ENCODE measurements around the gene LPAR3.
A peak's percentile ranks its signal among the peaks of the same experiment; 100 is the strongest.

LPAR3 gene

DNA sequence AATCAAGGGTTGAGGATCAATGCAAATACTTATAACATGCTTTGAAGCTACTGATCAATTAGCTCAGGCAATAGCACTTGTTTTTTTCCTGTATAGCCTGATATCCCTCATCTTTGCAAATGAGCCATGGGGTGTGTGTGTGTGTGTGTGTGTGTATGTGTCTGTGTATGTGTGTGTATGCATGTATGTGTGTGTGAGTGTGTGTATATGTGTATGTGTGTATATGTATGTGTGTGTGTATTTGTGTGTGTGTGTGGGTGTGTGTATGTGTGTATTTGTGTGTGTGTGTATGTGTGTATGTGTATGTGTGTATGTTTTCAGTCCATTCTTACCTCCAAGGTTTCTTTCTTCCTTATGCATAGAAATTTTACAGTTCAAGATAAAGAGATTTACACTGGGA lies 124.4 kb downstream of the LPAR3 start:
- H3K79me1 ChIP-seq (ENCODE audit: low read length), result no peaks in the 10 kb centered on the region
- no peak overlapping the region for H2BK120ac ChIP-seq (ENCODE audit: low read depth, low read length)
- no peak for DNase-seq
- no peaks in the 10 kb centered on the region for H3K79me2 ChIP-seq (ENCODE audit: control insufficient read depth, insufficient read depth, low read length)
- no peak overlapping the region for H3K4me3 ChIP-seq (ENCODE audit: low read length)
- H4K5ac ChIP-seq (ENCODE audit: low read length), result no peak overlapping the region
- H2BK15ac ChIP-seq (replicated peaks; ENCODE audit: low read depth), result no peak overlapping the region
- no peak overlapping the region for H3K4ac ChIP-seq (ENCODE audit: low read depth, low read length)
- H3K4me1 ChIP-seq (ENCODE audit: control insufficient read depth, low read depth, low read length), result peaks cover 7% of the 10 kb centered on the region
- no peak overlapping the region for H2AK5ac ChIP-seq (ENCODE audit: low read length)
- H3K36me3 ChIP-seq (ENCODE audit: control insufficient read depth, insufficient read depth, low read length), result no peaks in the 10 kb centered on the region
- no peak overlapping the region for H3K18ac ChIP-seq (ENCODE audit: low read length)
- H2BK5ac ChIP-seq (ENCODE audit: low read length), result no peak overlapping the region
- no peaks in the 10 kb centered on the region for H3K27me3 ChIP-seq (ENCODE audit: insufficient read depth, low read length, poor library complexity)
- no peak overlapping the region for H4K8ac ChIP-seq (ENCODE audit: low read depth, low read length)
- no peak overlapping the region for H3K56ac ChIP-seq (ENCODE audit: low read length)
- H3K23ac ChIP-seq (ENCODE audit: low read length), result no peak overlapping the region
- no peak overlapping the region for H3K9ac ChIP-seq (ENCODE audit: low read length)
- no peak overlapping the region for H3K27ac ChIP-seq (ENCODE audit: low read depth, low read length)
- no peak overlapping the region for H3K4me2 ChIP-seq (ENCODE audit: low read length)

- H4K8ac ChIP-seq (ENCODE audit: low read depth, low read length), result no peak overlapping the region
- H2BK120ac ChIP-seq (ENCODE audit: low read depth, low read length), result no peak overlapping the region
- no peaks in the 10 kb centered on the region for H3K27me3 ChIP-seq (ENCODE audit: insufficient read depth, low read length, poor library complexity)
Observed at GRCh38 chr1:84763912-84764680, 128.9 kb downstream of the LPAR3 start.

GRCh38 chr1:84762664-84763063 lies 130.3 kb downstream of the LPAR3 start:
- WGBS (ENCODE audit: extremely low coverage, insufficient coverage, low lambda C conversion rate), result no CpG with 5 or more reads among the region's 5 CpGs

More at GRCh38 chr1:84763912-84764680, 128.9 kb downstream of the LPAR3 start:
- no peaks in the 10 kb centered on the region for H3K79me2 ChIP-seq (ENCODE audit: control insufficient read depth, insufficient read depth, low read length)
- DNase-seq, result peak; percentile 85
- H3K9ac ChIP-seq (ENCODE audit: low read length), result no peak overlapping the region
- no CpG with 5 or more reads among the region's 13 CpGs for WGBS (ENCODE audit: extremely low coverage, insufficient coverage, low lambda C conversion rate)
- H2BK15ac ChIP-seq (replicated peaks; ENCODE audit: low read depth), result no peak overlapping the region
- no peaks in the 10 kb centered on the region for H3K79me1 ChIP-seq (ENCODE audit: low read length)
- H4K5ac ChIP-seq (ENCODE audit: low read length), result no peak overlapping the region
- H3K4ac ChIP-seq (ENCODE audit: low read depth, low read length), result no peak overlapping the region
- H3K56ac ChIP-seq (ENCODE audit: low read length), result no peak overlapping the region
- no peak overlapping the region for H2BK5ac ChIP-seq (ENCODE audit: low read length)
- H3K4me2 ChIP-seq (ENCODE audit: low read length), result no peak overlapping the region
- H3K23ac ChIP-seq (ENCODE audit: low read length), result no peak overlapping the region
- peaks cover 2% of the 10 kb centered on the region for H3K4me1 ChIP-seq (ENCODE audit: control insufficient read depth, low read depth, low read length)
- no peak overlapping the region for H3K27ac ChIP-seq (ENCODE audit: low read depth, low read length)
- no peak overlapping the region for H3K4me3 ChIP-seq (ENCODE audit: low read length)
- no peak overlapping the region for H3K18ac ChIP-seq (ENCODE audit: low read length)
- H2AK5ac ChIP-seq (ENCODE audit: low read length), result no peak overlapping the region
- no peaks in the 10 kb centered on the region for H3K36me3 ChIP-seq (ENCODE audit: control insufficient read depth, insufficient read depth, low read length)

More at GRCh38 chr1:84762664-84763063, 130.3 kb downstream of the LPAR3 start:
- no peak overlapping the region for H4K5ac ChIP-seq (ENCODE audit: low read length)
- no peak overlapping the region for H3K56ac ChIP-seq (ENCODE audit: low read length)
- H3K79me2 ChIP-seq (ENCODE audit: control insufficient read depth, insufficient read depth, low read length), result no peaks in the 10 kb centered on the region
- H2BK120ac ChIP-seq (ENCODE audit: low read depth, low read length), result no peak overlapping the region
- no peak overlapping the region for H2AK5ac ChIP-seq (ENCODE audit: low read length)
- H3K4me2 ChIP-seq (ENCODE audit: low read length), result no peak overlapping the region
- no peaks in the 10 kb centered on the region for H3K79me1 ChIP-seq (ENCODE audit: low read length)
- H4K8ac ChIP-seq (ENCODE audit: low read depth, low read length), result no peak overlapping the region
- H3K18ac ChIP-seq (ENCODE audit: low read length), result no peak overlapping the region
- no peak overlapping the region for H2BK5ac ChIP-seq (ENCODE audit: low read length)
- H3K27ac ChIP-seq (ENCODE audit: low read depth, low read length), result no peak overlapping the region
- no peak overlapping the region for H2BK15ac ChIP-seq (replicated peaks; ENCODE audit: low read depth)
- DNase-seq, result no peak
- H3K27me3 ChIP-seq (ENCODE audit: insufficient read depth, low read length, poor library complexity), result no peaks in the 10 kb centered on the region
- no peaks in the 10 kb centered on the region for H3K36me3 ChIP-seq (ENCODE audit: control insufficient read depth, insufficient read depth, low read length)
- peaks cover 2% of the 10 kb centered on the region for H3K4me1 ChIP-seq (ENCODE audit: control insufficient read depth, low read depth, low read length)
- no peak overlapping the region for H3K23ac ChIP-seq (ENCODE audit: low read length)
- H3K4ac ChIP-seq (ENCODE audit: low read depth, low read length), result no peak overlapping the region
- no peak overlapping the region for H3K9ac ChIP-seq (ENCODE audit: low read length)
- no peak overlapping the region for H3K4me3 ChIP-seq (ENCODE audit: low read length)
